ENCODE measurements around the gene NHSL2.
A peak's percentile ranks its signal among the peaks of the same experiment; 100 is the strongest.
"Not testable (repeated sequence)": the region's sequence is repeated elsewhere in the genome, so short reads cannot be mapped to it uniquely, and the experiment has no call there.

Gene NHSL2

DNA sequence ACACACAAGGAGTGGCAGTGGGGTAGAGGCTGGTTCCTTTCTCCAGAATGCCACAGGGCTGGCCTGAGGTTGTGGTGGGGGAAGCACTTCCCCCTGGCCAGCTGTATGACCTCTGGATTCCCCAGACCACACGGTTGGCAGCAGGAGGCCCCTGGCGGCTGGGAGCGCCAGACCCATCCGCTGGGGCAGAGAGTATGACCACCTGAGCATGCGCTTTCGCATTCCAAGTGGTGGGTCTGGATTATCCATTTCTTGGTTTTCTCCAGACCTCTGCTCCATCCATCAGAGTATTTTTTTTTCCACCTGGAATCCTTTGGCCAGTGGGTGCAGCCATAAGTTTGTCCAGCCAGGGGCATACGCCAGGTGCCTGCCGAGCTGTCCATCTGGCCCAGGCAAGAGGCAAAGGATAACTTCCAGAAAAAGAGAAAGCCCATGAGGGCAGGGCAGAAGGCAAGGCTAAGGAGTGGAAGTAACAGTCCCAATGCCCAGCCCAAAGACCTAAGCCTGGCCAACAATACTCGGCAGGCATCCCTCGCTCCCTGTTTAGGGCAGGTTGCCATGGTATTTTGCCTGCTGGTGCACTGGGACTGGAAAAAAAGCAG, 39.3 kb downstream of the NHSL2 start:
- H3K9me3 ChIP-seq (ENCODE audit: control extremely low read depth in 1 of 5, control insufficient read depth in 4 of 5, insufficient read depth in 2 of 5, low read depth in 1 of 5, low read length in 4 of 5) = peaks cover 0 to 1% (median 0%) of the 10 kb centered on the region in 5 experiments
- ChIA-PET CTCF (no interaction called here), POLR2A (no interaction called here)
- H3K4me1 ChIP-seq (ENCODE audit: control extremely low read depth in 1 of 4, control insufficient read depth in 4 of 4, insufficient read depth in 4 of 4, low read length in 3 of 4) = peaks cover 0 to 3% (median 0%) of the 10 kb centered on the region in 4 experiments
- no peak overlapping the region for H3K27ac ChIP-seq (ENCODE audit: insufficient read depth in 1 of 2, low read depth in 1 of 2, low read length in 2 of 2, poor library complexity in 1 of 2, severe bottlenecking in 2 of 2)
- whole genome bisulfite sequencing (ENCODE audit: insufficient coverage) = 97% methylated on average over 6 of the region's 10 CpGs
- DNase-seq = no peak
- H3K27me3 ChIP-seq (replicated peaks in 2 of 5; ENCODE audit: control insufficient read depth in 4 of 5, insufficient read depth in 5 of 5, low read length in 4 of 5) = peaks cover 0 to 34% (median 0%) of the 10 kb centered on the region in 5 experiments
- H3K36me3 ChIP-seq (ENCODE audit: control insufficient read depth in 4 of 4, insufficient read depth in 4 of 4, low read length in 3 of 4) = no peaks in the 10 kb centered on the region
- H3K4me3 ChIP-seq (ENCODE audit: control insufficient read depth in 1 of 7, extremely low read depth in 1 of 7, insufficient read depth in 4 of 7, low read depth in 2 of 7, low read length in 6 of 7) = no peak overlapping the region

- Histone ChIP-seq H3K27me3 (replicated peaks in 2 of 5; ENCODE audit: control insufficient read depth in 4 of 5, insufficient read depth in 5 of 5, low read length in 4 of 5) (peaks cover 0 to 20% (median 0%) of the 10 kb centered on the region in 5 experiments), H3K4me3 (ENCODE audit: control insufficient read depth in 1 of 7, extremely low read depth in 1 of 7, insufficient read depth in 4 of 7, low read depth in 2 of 7, low read length in 6 of 7) (no peak overlapping the region), H3K4me1 (ENCODE audit: control extremely low read depth in 1 of 4, control insufficient read depth in 4 of 4, insufficient read depth in 4 of 4, low read length in 3 of 4) (peaks cover 0 to 3% (median 0%) of the 10 kb centered on the region in 4 experiments), H3K27ac (ENCODE audit: insufficient read depth in 1 of 2, low read depth in 1 of 2, low read length in 2 of 2, poor library complexity in 1 of 2, severe bottlenecking in 2 of 2) (no peak overlapping the region), H3K36me3 (ENCODE audit: control insufficient read depth in 4 of 4, insufficient read depth in 4 of 4, low read length in 3 of 4) (no peaks in the 10 kb centered on the region), H3K9me3 (ENCODE audit: control extremely low read depth in 1 of 5, control insufficient read depth in 4 of 5, insufficient read depth in 2 of 5, low read depth in 1 of 5, low read length in 4 of 5) (peaks cover 0 to 1% (median 0%) of the 10 kb centered on the region in 5 experiments)
- POLR2A ChIA-PET = no interaction called here
- DNase-seq = peak in 1 of 3 donors; percentile 4
- CTCF ChIA-PET = no interaction called here
Measured at GRCh38 chrX:71953391-71953790, 42.7 kb downstream of the NHSL2 start.

DNA sequence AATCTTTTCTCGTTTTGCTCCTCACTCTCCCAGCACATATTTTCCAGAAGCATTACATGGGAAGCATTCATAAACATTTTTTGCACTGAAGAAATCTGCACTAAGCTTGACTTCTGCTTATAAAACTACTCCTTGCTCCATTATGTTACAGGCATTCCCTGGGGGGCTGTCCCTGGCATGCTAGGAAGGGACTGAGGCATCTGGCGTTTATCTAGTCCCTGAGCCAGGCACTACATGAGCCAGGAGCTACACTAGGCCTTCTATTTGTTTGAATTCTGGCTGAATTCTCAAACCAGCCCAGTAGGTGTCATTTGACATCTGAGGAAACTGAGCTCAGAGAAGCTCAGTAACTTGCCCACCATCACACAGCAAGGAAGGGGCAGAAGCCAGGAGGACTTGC, 43.3 kb downstream of the NHSL2 start:
- Histone ChIP-seq H3K4me3 (ENCODE audit: control insufficient read depth in 1 of 7, extremely low read depth in 1 of 7, insufficient read depth in 4 of 7, low read depth in 2 of 7, low read length in 6 of 7) (no peak overlapping the region), H3K9me3 (ENCODE audit: control extremely low read depth in 1 of 5, control insufficient read depth in 4 of 5, insufficient read depth in 2 of 5, low read depth in 1 of 5, low read length in 4 of 5) (peaks cover 0 to 1% (median 0%) of the 10 kb centered on the region in 5 experiments), H3K4me1 (ENCODE audit: control extremely low read depth in 1 of 4, control insufficient read depth in 4 of 4, insufficient read depth in 4 of 4, low read length in 3 of 4) (peaks cover 0 to 3% (median 0%) of the 10 kb centered on the region in 4 experiments), H3K27me3 (replicated peaks in 2 of 5; ENCODE audit: control insufficient read depth in 4 of 5, insufficient read depth in 5 of 5, low read length in 4 of 5) (peaks cover 0 to 20% (median 0%) of the 10 kb centered on the region in 5 experiments), H3K27ac (ENCODE audit: insufficient read depth in 1 of 2, low read depth in 1 of 2, low read length in 2 of 2, poor library complexity in 1 of 2, severe bottlenecking in 2 of 2) (no peak overlapping the region), H3K36me3 (ENCODE audit: control insufficient read depth in 4 of 4, insufficient read depth in 4 of 4, low read length in 3 of 4) (no peaks in the 10 kb centered on the region)
- no peak for DNase-seq
- CTCF ChIA-PET = no interaction called here
- POLR2A ChIA-PET = no interaction called here
- WGBS (ENCODE audit: insufficient coverage) = 89% methylated on average over 2 of the region's 2 CpGs

- peaks cover 0 to 20% (median 0%) of the 10 kb centered on the region in 5 experiments for H3K27me3 ChIP-seq (replicated peaks in 2 of 5; ENCODE audit: control insufficient read depth in 4 of 5, insufficient read depth in 5 of 5, low read length in 4 of 5)
- H3K4me3 ChIP-seq (ENCODE audit: control insufficient read depth in 1 of 7, extremely low read depth in 1 of 7, insufficient read depth in 4 of 7, low read depth in 2 of 7, low read length in 6 of 7) = no peak overlapping the region
- ChIA-PET CTCF (no interaction called here), POLR2A (no interaction called here)
- WGBS (ENCODE audit: insufficient coverage) = 88% methylated on average over 1 of the region's 2 CpGs
- H3K27ac ChIP-seq (ENCODE audit: insufficient read depth in 1 of 2, low read depth in 1 of 2, low read length in 2 of 2, poor library complexity in 1 of 2, severe bottlenecking in 2 of 2) = no peak overlapping the region
- H3K9me3 ChIP-seq (ENCODE audit: control extremely low read depth in 1 of 5, control insufficient read depth in 4 of 5, insufficient read depth in 2 of 5, low read depth in 1 of 5, low read length in 4 of 5) = peaks cover 0 to 1% (median 0%) of the 10 kb centered on the region in 5 experiments
- H3K36me3 ChIP-seq (ENCODE audit: control insufficient read depth in 4 of 4, insufficient read depth in 4 of 4, low read length in 3 of 4) = no peaks in the 10 kb centered on the region
- DNase-seq = no peak
- H3K4me1 ChIP-seq (ENCODE audit: control extremely low read depth in 1 of 4, control insufficient read depth in 4 of 4, insufficient read depth in 4 of 4, low read length in 3 of 4) = peaks cover 0 to 3% (median 0%) of the 10 kb centered on the region in 4 experiments
Measured at GRCh38 chrX:71954458-71954857, 43.8 kb downstream of the NHSL2 start.

DNA sequence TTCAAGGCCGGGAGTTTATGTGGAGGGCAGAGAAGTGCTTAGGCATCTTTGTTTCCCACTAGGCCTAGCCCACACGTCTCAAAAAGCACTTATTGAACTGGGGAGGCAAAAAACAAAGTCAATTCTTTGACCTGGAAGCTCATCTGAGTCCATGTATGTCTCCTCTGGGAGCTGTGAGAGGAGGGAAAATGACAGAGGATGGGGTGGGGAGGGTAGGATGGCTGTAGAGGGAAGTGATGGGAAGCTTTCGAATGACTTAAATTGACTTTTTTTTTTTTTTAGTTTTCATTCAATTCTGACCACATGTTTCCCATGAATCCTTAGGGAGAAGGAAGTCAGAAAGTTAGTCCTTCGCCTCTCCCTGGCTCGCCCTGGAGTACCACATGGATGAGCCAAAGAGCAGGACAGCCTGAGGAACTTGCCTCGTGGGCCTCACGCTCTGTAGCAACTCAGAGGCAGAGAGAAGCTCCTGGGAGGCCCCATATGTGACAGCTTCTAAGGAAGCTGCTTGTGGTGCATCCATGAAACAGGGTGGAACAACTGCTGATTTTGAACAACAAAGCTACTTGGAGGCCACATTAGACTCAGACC, 45.0 kb downstream of the NHSL2 start:
- peaks cover 0 to 3% (median 0%) of the 10 kb centered on the region in 4 experiments for H3K4me1 ChIP-seq (ENCODE audit: control extremely low read depth in 1 of 4, control insufficient read depth in 4 of 4, insufficient read depth in 4 of 4, low read length in 3 of 4)
- ChIA-PET CTCF (interaction anchor here (0.9 kb wide), 1 partner anchor 10 kb away, joined by 4 read pairs; no protein-coding TSS in a partner anchor), POLR2A (no interaction called here)
- peaks cover 0 to 1% (median 0%) of the 10 kb centered on the region in 5 experiments for H3K9me3 ChIP-seq (ENCODE audit: control extremely low read depth in 1 of 5, control insufficient read depth in 4 of 5, insufficient read depth in 2 of 5, low read depth in 1 of 5, low read length in 4 of 5)
- WGBS (ENCODE audit: insufficient coverage) = 73% methylated on average over 5 of the region's 7 CpGs
- peaks cover 0 to 10% (median 0%) of the 10 kb centered on the region in 5 experiments for H3K27me3 ChIP-seq (replicated peaks in 2 of 5; ENCODE audit: control insufficient read depth in 4 of 5, insufficient read depth in 5 of 5, low read length in 4 of 5)
- no peak overlapping the region for H3K4me3 ChIP-seq (ENCODE audit: control insufficient read depth in 1 of 7, extremely low read depth in 1 of 7, insufficient read depth in 4 of 7, low read depth in 2 of 7, low read length in 6 of 7)
- H3K27ac ChIP-seq (ENCODE audit: insufficient read depth in 1 of 2, low read depth in 1 of 2, low read length in 2 of 2, poor library complexity in 1 of 2, severe bottlenecking in 2 of 2) = no peak overlapping the region
- no peaks in the 10 kb centered on the region for H3K36me3 ChIP-seq (ENCODE audit: control insufficient read depth in 4 of 4, insufficient read depth in 4 of 4, low read length in 3 of 4)
- DNase-seq = no peak

GRCh38 chrX:71958281-71958675, 47.6 kb downstream of the NHSL2 start:
- no peak overlapping the region for H3K4me3 ChIP-seq (ENCODE audit: control insufficient read depth in 1 of 7, extremely low read depth in 1 of 7, insufficient read depth in 4 of 7, low read depth in 2 of 7, low read length in 6 of 7)
- no peaks in the 10 kb centered on the region for H3K36me3 ChIP-seq (ENCODE audit: control insufficient read depth in 4 of 4, insufficient read depth in 4 of 4, low read length in 3 of 4)
- H3K4me1 ChIP-seq (ENCODE audit: control extremely low read depth in 1 of 4, control insufficient read depth in 4 of 4, insufficient read depth in 4 of 4, low read length in 3 of 4) = peaks cover 0 to 3% (median 0%) of the 10 kb centered on the region in 4 experiments
- H3K27me3 ChIP-seq (replicated peaks in 2 of 5; ENCODE audit: control insufficient read depth in 4 of 5, insufficient read depth in 5 of 5, low read length in 4 of 5) = peaks cover 0 to 5% (median 0%) of the 10 kb centered on the region in 5 experiments
- POLR2A ChIA-PET = no interaction called here
- CTCF ChIA-PET = interaction anchor here (0.9 kb wide), 1 partner anchor 48 kb away, joined by 3 read pairs; no protein-coding TSS in a partner anchor
- 67% methylated on average over 1 of the region's 2 CpGs for WGBS (ENCODE audit: insufficient coverage)
- no peaks in the 10 kb centered on the region for H3K9me3 ChIP-seq (ENCODE audit: control extremely low read depth in 1 of 5, control insufficient read depth in 4 of 5, insufficient read depth in 2 of 5, low read depth in 1 of 5, low read length in 4 of 5)
- H3K27ac ChIP-seq (ENCODE audit: insufficient read depth in 1 of 2, low read depth in 1 of 2, low read length in 2 of 2, poor library complexity in 1 of 2, severe bottlenecking in 2 of 2) = no peak overlapping the region
- DNase-seq = no peak

- H3K27ac ChIP-seq (ENCODE audit: insufficient read depth in 1 of 2, low read depth in 1 of 2, low read length in 2 of 2, poor library complexity in 1 of 2, severe bottlenecking in 2 of 2); H3K9me3 ChIP-seq (ENCODE audit: control extremely low read depth in 1 of 5, control insufficient read depth in 4 of 5, insufficient read depth in 2 of 5, low read depth in 1 of 5, low read length in 4 of 5); POLR2A ChIA-PET; DNase-seq; H3K36me3 ChIP-seq (ENCODE audit: control insufficient read depth in 4 of 4, insufficient read depth in 4 of 4, low read length in 3 of 4); H3K4me3 ChIP-seq (ENCODE audit: control insufficient read depth in 1 of 7, extremely low read depth in 1 of 7, insufficient read depth in 4 of 7, low read depth in 2 of 7, low read length in 6 of 7); H3K27me3 ChIP-seq (replicated peaks in 2 of 5; ENCODE audit: control insufficient read depth in 4 of 5, insufficient read depth in 5 of 5, low read length in 4 of 5); H3K4me1 ChIP-seq (ENCODE audit: control extremely low read depth in 1 of 4, control insufficient read depth in 4 of 4, insufficient read depth in 4 of 4, low read length in 3 of 4); CTCF ChIA-PET: not testable (repeated sequence)
Measured at GRCh38 chrX:71964184-71964583, 53.5 kb downstream of the NHSL2 start.
